IPS-18c (cell line): ENCODE results near the gene CREB3L2.
"Not testable (repeated sequence)": the region's sequence is repeated elsewhere in the genome, so short reads cannot be mapped to it uniquely, and the experiment has no call there.

ENCODE experiments used
- H3K4me3 ChIP-seq: 2 replicates; pipeline ENCODE4 v1.7.0; 2013; ENCODE audit warnings: low read depth, mild to moderate bottlenecking, low read length, moderate library complexity; ENCODE audit not compliant: insufficient read depth
- H3K9me3 ChIP-seq: one replicate; pipeline ENCODE4 v1.6.1; 2013; ENCODE audit warnings: mild to moderate bottlenecking, low read length, moderate library complexity; ENCODE audit not compliant: control insufficient read depth, insufficient read depth

The CREB3L2 gene

GRCh38 chr7:138001529-138002095 lies at the start of gene CREB3L2:
Gene CREB3L2, minus strand, starts transcription at chr7:138002086. Its CDS starts 381 bp downstream, at chr7:138001705.
- Histone ChIP-seq H3K9me3 (no peaks in the 10 kb centered on the region), H3K4me3 (peak within 1 kb of the TSS; percentile 95)

GRCh38 chr7:138049505-138050116 lies 47.7 kb upstream of the CREB3L2 start:
- Histone ChIP-seq H3K4me3 (no peak overlapping the region), H3K9me3 (no peaks in the 10 kb centered on the region)

DNA sequence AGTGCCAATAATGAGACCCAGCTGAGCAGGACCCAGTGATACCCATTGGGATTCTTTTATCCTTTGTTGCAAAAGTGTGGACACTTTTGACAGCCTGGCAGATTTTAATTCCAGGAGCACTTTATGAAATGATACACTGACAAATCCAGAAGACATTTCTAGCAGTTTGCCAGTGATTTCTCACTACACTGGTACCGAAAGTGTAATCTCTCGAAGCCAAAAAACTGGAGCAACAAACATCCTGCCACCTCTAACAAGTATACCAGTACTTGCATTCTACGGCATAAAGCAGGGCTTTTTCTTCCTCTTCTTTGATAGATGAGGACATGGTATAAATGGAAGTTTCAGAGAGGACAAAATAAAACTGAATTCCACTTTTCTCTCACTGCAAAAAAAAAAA lies 46.0 kb upstream of the CREB3L2 start:
- no peak overlapping the region for H3K4me3 ChIP-seq

GRCh38 chr7:138044897-138045296 lies 43.0 kb upstream of the CREB3L2 start:
- Histone ChIP-seq H3K4me3 (no peak overlapping the region), H3K9me3 (no peaks in the 10 kb centered on the region)

More for the DNA sequence above, 46.0 kb upstream of the CREB3L2 start:
- H3K9me3 ChIP-seq: no peaks in the 10 kb centered on the region

- H3K4me3 ChIP-seq, H3K9me3 ChIP-seq: not testable (repeated sequence)
These were observed 38.2 kb upstream of the CREB3L2 start for GRCh38 chr7:138040063-138040462.

DNA sequence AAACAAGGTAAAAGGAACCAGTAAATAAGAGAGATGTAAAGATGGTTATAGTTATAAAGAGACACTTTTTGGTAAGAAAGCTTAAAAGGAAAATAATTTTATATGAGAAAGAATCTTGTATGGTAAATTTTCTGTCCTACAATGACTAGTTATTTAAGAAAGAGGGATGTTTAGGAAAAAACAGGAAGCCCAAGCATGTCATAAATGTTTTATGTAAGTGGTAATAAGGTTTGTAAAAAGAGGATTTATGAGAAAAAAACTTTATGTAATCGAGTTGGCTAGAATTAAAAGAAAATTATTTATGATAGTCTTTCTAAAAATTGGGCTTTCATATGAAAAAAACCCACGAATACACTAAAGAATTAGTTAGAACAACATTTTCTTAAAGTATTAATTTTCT lies 34.2 kb upstream of the CREB3L2 start:
- no peak overlapping the region for H3K4me3 ChIP-seq
- H3K9me3 ChIP-seq: peaks cover 11% of the 10 kb centered on the region

DNA sequence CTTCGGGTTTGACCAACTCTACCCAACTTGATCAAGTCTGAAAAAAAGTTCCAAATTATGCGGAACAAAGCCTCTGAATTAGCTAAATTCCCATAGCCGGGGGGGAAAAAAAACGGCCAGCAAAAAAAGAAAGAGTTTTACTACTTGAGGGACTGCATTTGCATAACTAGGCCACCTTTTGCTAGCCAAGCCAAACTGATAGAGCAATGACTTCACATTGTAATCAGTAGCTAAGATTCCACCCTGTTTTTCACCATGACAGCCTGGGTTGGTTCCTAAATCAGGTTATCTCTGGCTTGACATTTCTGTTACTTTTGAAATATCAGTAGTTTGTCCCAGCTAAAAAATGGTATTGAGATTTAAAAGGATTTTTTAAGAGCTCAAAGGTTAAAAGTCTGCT lies 31.4 kb upstream of the CREB3L2 start:
- Histone ChIP-seq H3K4me3 (no peak overlapping the region), H3K9me3 (peaks cover 11% of the 10 kb centered on the region)

DNA sequence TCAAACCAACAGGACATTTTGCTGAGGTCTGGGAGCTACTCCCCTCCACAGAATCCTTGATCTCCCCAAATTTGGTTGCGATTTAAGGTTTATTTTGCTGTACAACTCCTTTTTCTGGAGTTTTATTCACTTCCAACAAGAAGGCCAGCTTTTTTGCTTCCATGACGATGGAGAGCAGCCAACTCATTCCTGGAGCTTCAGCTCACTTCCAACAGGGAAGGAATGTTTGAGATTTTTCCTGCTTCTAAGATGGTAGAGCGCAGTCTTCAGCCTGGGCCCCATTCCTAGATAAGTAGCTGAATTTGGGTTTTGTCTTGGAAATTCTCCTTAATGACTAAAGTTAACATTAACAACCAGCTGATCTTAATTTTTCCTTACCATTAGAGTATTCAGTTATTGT lies 30.9 kb upstream of the CREB3L2 start:
- Histone ChIP-seq H3K4me3 (no peak overlapping the region), H3K9me3 (peaks cover 11% of the 10 kb centered on the region)

DNA sequence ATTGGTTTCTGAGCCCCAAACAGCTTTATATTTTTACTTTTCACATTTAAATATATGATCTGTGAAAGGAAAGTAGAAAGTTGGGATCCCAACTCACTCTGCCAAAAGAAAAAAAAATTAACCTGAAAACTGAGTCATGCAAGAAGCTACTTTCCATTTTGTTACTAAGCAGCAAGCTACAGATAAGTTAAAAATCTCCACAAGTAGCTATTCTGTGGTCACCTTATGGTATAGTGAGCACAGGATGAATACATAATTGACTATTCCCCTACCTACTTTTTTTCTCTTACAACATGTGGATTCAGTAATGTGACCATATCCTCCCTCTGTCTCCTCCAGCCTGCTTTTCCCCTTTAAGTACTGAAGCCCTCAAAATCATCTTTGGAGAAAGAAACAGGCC lies 30.3 kb upstream of the CREB3L2 start:
- Histone ChIP-seq H3K4me3 (no peak overlapping the region), H3K9me3 (peaks cover 11% of the 10 kb centered on the region)

DNA sequence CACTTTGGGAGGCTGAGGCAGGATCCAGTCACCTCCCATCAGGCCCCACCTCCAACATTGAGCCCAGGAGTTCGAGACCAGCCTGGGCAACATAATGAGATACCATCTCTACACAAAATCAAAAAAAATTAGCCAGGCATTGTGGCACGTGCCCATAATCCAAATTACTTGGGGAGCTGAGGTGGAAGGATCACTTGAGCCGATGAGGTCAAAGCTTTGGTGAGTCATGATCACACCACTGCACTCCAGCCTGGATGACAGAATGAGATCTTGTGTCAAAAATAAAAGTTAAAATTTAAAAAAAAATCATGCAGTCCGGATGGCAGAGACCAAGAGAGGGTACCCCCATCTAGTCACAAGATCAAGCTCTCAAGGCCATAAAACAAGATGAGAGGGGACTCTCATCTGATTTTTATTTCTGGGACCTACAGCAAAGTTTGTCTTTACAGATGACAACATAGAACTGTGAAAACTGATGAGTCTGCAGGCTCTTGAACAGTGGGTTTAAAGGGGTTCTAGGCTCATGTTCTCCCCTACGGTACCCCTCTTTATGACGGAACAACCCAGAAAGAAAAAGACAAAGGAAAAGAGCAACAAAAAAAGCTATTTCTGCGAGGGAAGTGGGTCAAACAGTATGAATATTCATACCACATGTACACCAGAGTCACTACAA lies 28.9 kb upstream of the CREB3L2 start:
- Histone ChIP-seq H3K4me3 (no peak overlapping the region), H3K9me3 (peaks cover 5% of the 10 kb centered on the region)

- H3K4me3 ChIP-seq: no peak overlapping the region
- peaks cover 3% of the 10 kb centered on the region for H3K9me3 ChIP-seq
These were observed 28.1 kb upstream of the CREB3L2 start for GRCh38 chr7:138029941-138030340.

DNA sequence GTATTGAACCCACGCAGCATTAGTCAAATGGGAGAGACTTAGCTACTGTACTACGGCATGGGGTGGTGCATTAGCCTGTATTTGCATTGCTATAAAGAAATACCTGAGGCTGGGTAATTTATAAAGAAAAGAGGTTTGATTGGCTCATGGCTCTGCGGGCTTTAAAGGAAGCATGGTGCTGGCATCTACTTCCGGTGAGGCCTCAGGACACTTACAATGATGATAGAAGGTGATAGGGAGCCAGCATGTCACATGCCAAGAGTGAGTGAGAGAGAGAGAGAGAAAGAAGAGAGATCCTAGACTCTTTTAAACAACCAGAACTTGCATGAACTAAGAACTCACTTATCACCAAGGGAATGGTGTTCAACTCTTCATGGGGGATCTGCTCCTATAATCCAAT lies 27.2 kb upstream of the CREB3L2 start:
- peaks cover 3% of the 10 kb centered on the region for H3K9me3 ChIP-seq
- no peak overlapping the region for H3K4me3 ChIP-seq

- no peak overlapping the region for H3K4me3 ChIP-seq
- peaks cover 3% of the 10 kb centered on the region for H3K9me3 ChIP-seq
These were observed 25.2 kb upstream of the CREB3L2 start for GRCh38 chr7:138027100-138027499.

DNA sequence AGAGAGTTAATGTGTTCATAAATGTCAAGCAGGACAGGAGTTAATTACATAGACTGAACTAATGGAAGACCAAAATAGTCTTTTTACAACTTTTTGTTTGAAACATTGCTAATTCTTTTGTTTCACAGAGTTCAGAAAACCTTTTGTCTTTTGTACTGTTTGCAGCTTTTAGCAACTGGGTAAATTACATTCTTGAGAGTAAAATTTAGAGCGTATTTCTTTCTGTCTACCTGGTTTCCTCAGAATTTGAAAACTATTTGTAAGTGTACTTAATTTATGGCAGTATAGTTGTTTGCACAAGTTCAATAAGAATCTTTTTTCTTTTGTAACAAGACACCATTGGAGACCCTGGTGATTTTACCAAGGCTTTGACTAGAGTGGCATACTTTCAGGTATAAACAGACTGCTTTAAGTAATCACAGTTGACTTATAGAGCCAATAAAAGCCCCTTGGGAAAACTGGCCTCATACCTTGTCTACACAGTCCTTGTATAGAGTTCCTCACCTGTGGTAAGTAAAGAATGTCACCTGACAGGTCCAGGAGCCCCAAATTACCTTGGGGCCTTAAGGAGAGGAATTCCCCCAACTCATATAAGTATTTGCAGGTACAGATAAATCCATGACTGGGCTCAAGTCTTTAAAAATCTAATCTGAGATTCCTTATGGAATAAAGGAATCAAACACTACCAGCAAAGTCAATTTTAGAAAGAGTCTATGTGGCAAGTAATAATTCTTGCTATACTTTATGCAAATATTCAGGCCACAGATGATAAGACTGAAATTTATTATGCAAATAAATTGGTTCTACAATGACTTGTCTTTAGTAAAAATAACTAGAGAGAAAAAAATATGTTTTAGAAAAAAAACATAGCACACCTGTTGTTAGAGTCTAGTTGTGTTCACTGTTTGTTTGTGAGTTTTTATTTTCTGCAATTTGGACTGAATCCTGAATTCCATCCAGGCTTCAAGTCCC lies 23.6 kb upstream of the CREB3L2 start:
- peaks cover 3% of the 10 kb centered on the region for H3K9me3 ChIP-seq

DNA sequence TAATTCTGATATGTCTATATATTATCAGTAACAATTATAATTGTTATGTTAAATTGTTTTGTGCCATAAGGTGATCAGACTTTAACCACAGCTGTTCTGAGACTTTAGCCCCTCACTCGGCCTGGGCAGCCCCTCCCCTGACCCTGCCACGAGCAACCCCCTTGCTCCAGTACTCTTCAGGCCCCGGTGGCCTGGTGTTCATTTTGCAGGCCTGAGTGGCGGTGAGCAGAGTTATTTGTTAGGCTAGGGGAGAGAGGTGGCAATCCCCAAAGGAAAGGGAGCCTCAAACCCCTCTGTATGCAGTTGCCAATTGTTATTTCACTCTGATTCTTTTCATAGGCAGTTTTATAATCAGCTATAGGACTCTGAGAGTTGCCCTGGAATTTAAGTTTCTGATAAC lies 22.9 kb upstream of the CREB3L2 start:
- H3K4me3 ChIP-seq: no peak overlapping the region
- peaks cover 3% of the 10 kb centered on the region for H3K9me3 ChIP-seq

More for the DNA sequence above, 23.6 kb upstream of the CREB3L2 start:
- no peak overlapping the region for H3K4me3 ChIP-seq

- Histone ChIP-seq H3K4me3 (no peak overlapping the region), H3K9me3 (peaks cover 3% of the 10 kb centered on the region)
These were observed 22.4 kb upstream of the CREB3L2 start for GRCh38 chr7:138024343-138024691.

- H3K9me3 ChIP-seq: peaks cover 3% of the 10 kb centered on the region
- H3K4me3 ChIP-seq: no peak overlapping the region
These were observed 21.9 kb upstream of the CREB3L2 start for GRCh38 chr7:138023618-138024342.
